Measurements from ENCODE around the gene TRPM3. TPM values are rescaled to one million over a fixed set of nuclear protein-coding genes. Genes with fewer than 3 reads are reported as not detected.

TRPM3 gene
- polyA plus RNA-seq, 3 donors, result not detected

GRCh38 chr9:71042448-71042990, 78.9 kb downstream of the TRPM3 start:
- no peaks in the 10 kb centered on the region for H3K27me3 Mint-ChIP-seq (ENCODE audit: low read depth in 3 of 3)
- no peak overlapping the region for H3K4me3 Mint-ChIP-seq
- H3K9ac ChIP-seq (ENCODE audit: insufficient read depth, low read length, poor library complexity, severe bottlenecking), result no peak overlapping the region
- H4K20me1 ChIP-seq (ENCODE audit: insufficient read depth, low read length), result no peaks in the 10 kb centered on the region
- H3K9me3 Mint-ChIP-seq, result peaks cover 0 to 8% (median 3%) of the 10 kb centered on the region in 7 donors
- H3K9me3 ChIP-seq (replicated peaks in 1 of 2; ENCODE audit: control insufficient read depth in 1 of 2, insufficient read depth in 1 of 2, low read length in 2 of 2), result no peaks in the 10 kb centered on the region
- H3K36me3 ChIP-seq (replicated peaks in 1 of 2; ENCODE audit: control insufficient read depth in 1 of 2, insufficient read depth in 2 of 2, low read length in 2 of 2), result no peaks in the 10 kb centered on the region
- no peaks in the 10 kb centered on the region for H3K27me3 ChIP-seq (ENCODE audit: control insufficient read depth in 2 of 2, insufficient read depth in 2 of 2, low read length in 2 of 2)
- H3K27ac Mint-ChIP-seq, result no peak overlapping the region
- no peaks in the 10 kb centered on the region for H3K4me1 Mint-ChIP-seq
- H3K4me3 ChIP-seq (replicated peaks in 1 of 3; ENCODE audit: low read depth in 2 of 3, low read length in 3 of 3), result no peak overlapping the region
- no peaks in the 10 kb centered on the region for H3K4me1 ChIP-seq (ENCODE audit: control insufficient read depth in 1 of 2, insufficient read depth in 2 of 2, low read length in 2 of 2)
- DNase-seq, result no peak
- no peak overlapping the region for H2AFZ ChIP-seq (ENCODE audit: insufficient read depth, low read depth, low read length, poor library complexity, severe bottlenecking)
- TF ChIP-seq CTCF (IDR thresholded peaks at IDR 0.05), result no peak
- H3K79me2 ChIP-seq (ENCODE audit: insufficient read depth, low read length), result no peaks in the 10 kb centered on the region
- intact Hi-C loops (cut with micrococcal nuclease), result no loop called here
- no peak overlapping the region for H3K27ac ChIP-seq (ENCODE audit: low read depth in 1 of 2, low read length in 2 of 2)
- no peaks in the 10 kb centered on the region for H3K36me3 Mint-ChIP-seq
- H3K4me2 ChIP-seq (replicated peaks; ENCODE audit: extremely low read depth, low read length, poor library complexity, severe bottlenecking), result no peak overlapping the region
- WGBS (ENCODE audit: insufficient coverage), result no CpG with 5 or more reads among the region's 3 CpGs

- Mint-ChIP-seq H3K4me3 (no peak overlapping the region), H3K27me3 (ENCODE audit: low read depth in 3 of 3) (no peaks in the 10 kb centered on the region), H3K36me3 (no peaks in the 10 kb centered on the region), H3K4me1 (no peaks in the 10 kb centered on the region), H3K27ac (no peak overlapping the region), H3K9me3 (peaks cover 0 to 2% (median 0%) of the 10 kb centered on the region in 7 donors)
- H3K36me3 ChIP-seq (replicated peaks in 1 of 2; ENCODE audit: control insufficient read depth in 1 of 2, insufficient read depth in 2 of 2, low read length in 2 of 2), result no peaks in the 10 kb centered on the region
- H3K4me3 ChIP-seq (replicated peaks in 1 of 3; ENCODE audit: low read depth in 2 of 3, low read length in 3 of 3), result no peak overlapping the region
- no peaks in the 10 kb centered on the region for H3K27me3 ChIP-seq (ENCODE audit: control insufficient read depth in 2 of 2, insufficient read depth in 2 of 2, low read length in 2 of 2)
- no peak overlapping the region for H2AFZ ChIP-seq (ENCODE audit: insufficient read depth, low read depth, low read length, poor library complexity, severe bottlenecking)
- no peaks in the 10 kb centered on the region for H3K4me1 ChIP-seq (ENCODE audit: control insufficient read depth in 1 of 2, insufficient read depth in 2 of 2, low read length in 2 of 2)
- no peaks in the 10 kb centered on the region for H4K20me1 ChIP-seq (ENCODE audit: insufficient read depth, low read length)
- H3K9ac ChIP-seq (ENCODE audit: insufficient read depth, low read length, poor library complexity, severe bottlenecking), result no peak overlapping the region
- no peaks in the 10 kb centered on the region for H3K79me2 ChIP-seq (ENCODE audit: insufficient read depth, low read length)
- no peak overlapping the region for H3K4me2 ChIP-seq (replicated peaks; ENCODE audit: extremely low read depth, low read length, poor library complexity, severe bottlenecking)
- no peak overlapping the region for H3K27ac ChIP-seq (ENCODE audit: low read depth in 1 of 2, low read length in 2 of 2)
- intact Hi-C loops (cut with micrococcal nuclease), result no loop called here
- TF ChIP-seq CTCF (IDR thresholded peaks at IDR 0.05), result no peak
- no peaks in the 10 kb centered on the region for H3K9me3 ChIP-seq (replicated peaks in 1 of 2; ENCODE audit: control insufficient read depth in 1 of 2, insufficient read depth in 1 of 2, low read length in 2 of 2)
- DNase-seq, result no peak
- WGBS (ENCODE audit: insufficient coverage), result 92% methylated on average over 4 of the region's 4 CpGs
Measured at GRCh38 chr9:71037521-71037920, 83.9 kb downstream of the TRPM3 start.

Measured in CD14-positive monocyte (primary cell).